ENCODE data around the gene DHX35. TPM values are rescaled to one million over a fixed set of nuclear protein-coding genes. Genes with fewer than 3 reads are reported as not detected.

Gene DHX35
- total and polyA plus RNA-seq, 2 of the 4 experiments (the other 2 are of a cell fraction), result 9.1 to 13.5 TPM

- no peak for TF ChIP-seq NFE2L2 (IDR thresholded peaks at IDR 0.05; ENCODE audit: low read depth, low read length)
Observed at GRCh38 chr20:38963745-38964144, 1.6 kb downstream of the DHX35 start (continued).

GRCh38 chr20:38965264-38965663 is 3.1 kb downstream of the DHX35 start:
- no peak overlapping the region for H3K23ac ChIP-seq (ENCODE audit: low read depth, low read length)
- no peaks in the 10 kb centered on the region for H3K9me3 ChIP-seq (ENCODE audit: control insufficient read depth, insufficient read depth, low read length)
- no peak overlapping the region for H3K4ac ChIP-seq (ENCODE audit: low read depth, low read length)
- no peak overlapping the region for H3K14ac ChIP-seq (replicated peaks; ENCODE audit: low read depth, low read length)
- H3K79me1 ChIP-seq (ENCODE audit: low read depth in 1 of 2, low read length in 2 of 2), result peaks cover 39 to 55% of the 10 kb centered on the region in 2 experiments
- in situ Hi-C loops (cut with MboI; ENCODE audit: low sequenced_read_pairs), result no loop called here
- no TSS peak for BruUV-seq (replicated peaks)
- no peak overlapping the region for H3K4me3 ChIP-seq (ENCODE audit: insufficient read depth, low read depth, low read length)
- DNase-seq (no peak), ATAC-seq (ENCODE audit: low read depth) (no peak)
- intact Hi-C loops (cut with micrococcal nuclease), result no loop called here
- H2AFZ ChIP-seq (replicated peaks; ENCODE audit: low read length, poor library complexity), result no peak overlapping the region
- no peak overlapping the region for H4K8ac ChIP-seq (ENCODE audit: low read depth in 2 of 2, low read length in 2 of 2)
- peaks cover 10% of the 10 kb centered on the region for H3K4me1 ChIP-seq (ENCODE audit: control insufficient read depth, insufficient read depth, low read length)
- H4K91ac ChIP-seq (ENCODE audit: insufficient read depth, low read depth, low read length), result no peak overlapping the region
- dilution Hi-C loops (cut with HindIII; ENCODE audit: low sequenced_read_pairs, unreplicated experiment), result no loop called here
- H3K27me3 ChIP-seq (ENCODE audit: control insufficient read depth, insufficient read depth, low read length), result no peaks in the 10 kb centered on the region
- no peak overlapping the region for H2BK15ac ChIP-seq (ENCODE audit: low read depth, low read length)
- no peak overlapping the region for H3K18ac ChIP-seq (ENCODE audit: low read depth, low read length)
- H3K9me1 ChIP-seq (ENCODE audit: insufficient read depth, low read length), result peaks cover 11% of the 10 kb centered on the region
- no peak overlapping the region for H3K27ac ChIP-seq (ENCODE audit: insufficient read depth, low read length)
- no peak overlapping the region for H2AK9ac ChIP-seq (replicated peaks; ENCODE audit: low read depth, low read length, poor library complexity)
- H3K56ac ChIP-seq (ENCODE audit: extremely low read depth, insufficient read depth, low read length), result no peak overlapping the region
- CTCF ChIA-PET, result interaction anchor here (0.6 kb wide), 1 partner anchor 80 kb away, joined by 6 read pairs; no protein-coding TSS in a partner anchor
- TF ChIP-seq SMC3 (IDR thresholded peaks at IDR 0.05; ENCODE audit: low read depth, low read length), result no peak
- no peak for TF ChIP-seq NFE2L2 (IDR thresholded peaks at IDR 0.05; ENCODE audit: low read depth, low read length)
- TF ChIP-seq MXI1 (IDR thresholded peaks at IDR 0.05; ENCODE audit: borderline replicate concordance, low read depth, low read length), result no peak
- TF ChIP-seq CTCF (conservative IDR thresholded peaks at IDR 0.05; ENCODE audit: low read depth, low read length), result no peak
- no peak for TF ChIP-seq RFX5 (IDR thresholded peaks at IDR 0.05; ENCODE audit: low read depth, low read length)
- TF ChIP-seq ELK1 (IDR thresholded peaks at IDR 0.05; ENCODE audit: borderline replicate concordance, low read depth, low read length), result no peak
- no peak for TF ChIP-seq POLR2A (IDR thresholded peaks at IDR 0.05; ENCODE audit: low read depth, low read length)
- no peak overlapping the region for H2BK120ac ChIP-seq (ENCODE audit: low read depth, low read length)
- H3K9ac ChIP-seq (ENCODE audit: low read depth, low read length), result no peak overlapping the region
- H2AK5ac ChIP-seq (ENCODE audit: low read depth, low read length), result no peak overlapping the region
- H3K36me3 ChIP-seq (ENCODE audit: control insufficient read depth, insufficient read depth, low read length), result no peaks in the 10 kb centered on the region; the same call in 1 of the 2 replicates
- no peak overlapping the region for H2BK5ac ChIP-seq (ENCODE audit: low read depth, low read length, poor library complexity, severe bottlenecking)
- POLR2A ChIA-PET (ENCODE audit: unreplicated experiment), result no interaction called here
- no peak overlapping the region for H3K4me2 ChIP-seq (ENCODE audit: low read depth, low read length)
- H2BK20ac ChIP-seq (ENCODE audit: low read depth, low read length), result no peak overlapping the region
- H4K5ac ChIP-seq (ENCODE audit: low read depth, low read length), result no peak overlapping the region
- H4K20me1 ChIP-seq (ENCODE audit: insufficient read depth, low read length), result no peaks in the 10 kb centered on the region

Measured in IMR-90 (cell line).